ENCODE data around the gene CCDC6. TPM values are rescaled to one million over a fixed set of nuclear protein-coding genes. Genes with fewer than 3 reads are reported as not detected.

CCDC6 gene
- total RNA-seq, 1 experiment from 2014 or later, result 15.2 TPM

GRCh38 chr10:59908808-59909143 lies 2.4 kb upstream of the CCDC6 start:
- DNase-seq (ENCODE audit: low read depth, low spot score), result no peak
- in situ Hi-C loops (cut with HindIII; ENCODE audit: low pct_unique_long_range_greater_than_20kb, low sequenced_read_pairs), result no loop called here

GRCh38 chr10:59907918-59908807 lies 1.8 kb upstream of the CCDC6 start:
- DNase-seq (ENCODE audit: low read depth, low spot score), result peak; percentile 74
- in situ Hi-C loops (cut with HindIII; ENCODE audit: low pct_unique_long_range_greater_than_20kb, low sequenced_read_pairs), result no loop called here

GRCh38 chr10:59907537-59907917 lies 1.2 kb upstream of the CCDC6 start:
- no peak for DNase-seq (ENCODE audit: low read depth, low spot score)
- in situ Hi-C loops (cut with HindIII; ENCODE audit: low pct_unique_long_range_greater_than_20kb, low sequenced_read_pairs), result no loop called here

- in situ Hi-C loops (cut with HindIII; ENCODE audit: low pct_unique_long_range_greater_than_20kb, low sequenced_read_pairs), result no loop called here
- no peak for DNase-seq (ENCODE audit: low read depth, low spot score)
Measured at GRCh38 chr10:59905731-59906416, 482 bp downstream of the CCDC6 start.

GRCh38 chr10:59905066-59905730 lies 1.2 kb downstream of the CCDC6 start:
- in situ Hi-C loops (cut with HindIII; ENCODE audit: low pct_unique_long_range_greater_than_20kb, low sequenced_read_pairs), result no loop called here

GRCh38 chr10:59904426-59905065 lies 1.8 kb downstream of the CCDC6 start:
- in situ Hi-C loops (cut with HindIII; ENCODE audit: low pct_unique_long_range_greater_than_20kb, low sequenced_read_pairs), result no loop called here
- no peak for DNase-seq (ENCODE audit: low read depth, low spot score)

More at GRCh38 chr10:59905066-59905730, 1.2 kb downstream of the CCDC6 start:
- DNase-seq (ENCODE audit: low read depth, low spot score), result peak; percentile 4

- DNase-seq (ENCODE audit: low read depth, low spot score), result no peak
- in situ Hi-C loops (cut with HindIII; ENCODE audit: low pct_unique_long_range_greater_than_20kb, low sequenced_read_pairs), result no loop called here
Measured at GRCh38 chr10:59903871-59904270, 2.5 kb downstream of the CCDC6 start.

- in situ Hi-C loops (cut with HindIII; ENCODE audit: low pct_unique_long_range_greater_than_20kb, low sequenced_read_pairs), result no loop called here
- DNase-seq (ENCODE audit: low read depth, low spot score), result no peak
Measured at GRCh38 chr10:59902016-59902415, 4.3 kb downstream of the CCDC6 start.

GRCh38 chr10:59901470-59901869 lies 4.9 kb downstream of the CCDC6 start:
- no peak for DNase-seq (ENCODE audit: low read depth, low spot score)
- in situ Hi-C loops (cut with HindIII; ENCODE audit: low pct_unique_long_range_greater_than_20kb, low sequenced_read_pairs), result no loop called here

GRCh38 chr10:59900048-59900727 lies 6.2 kb downstream of the CCDC6 start:
- in situ Hi-C loops (cut with HindIII; ENCODE audit: low pct_unique_long_range_greater_than_20kb, low sequenced_read_pairs), result no loop called here

GRCh38 chr10:59898125-59898835 lies 8.1 kb downstream of the CCDC6 start:
- no peak for DNase-seq (ENCODE audit: low read depth, low spot score)
- in situ Hi-C loops (cut with HindIII; ENCODE audit: low pct_unique_long_range_greater_than_20kb, low sequenced_read_pairs), result no loop called here

More at GRCh38 chr10:59900048-59900727, 6.2 kb downstream of the CCDC6 start:
- no peak for DNase-seq (ENCODE audit: low read depth, low spot score)

GRCh38 chr10:59896191-59896590 lies 10.2 kb downstream of the CCDC6 start:
- DNase-seq (ENCODE audit: low read depth, low spot score), result no peak
- in situ Hi-C loops (cut with HindIII; ENCODE audit: low pct_unique_long_range_greater_than_20kb, low sequenced_read_pairs), result no loop called here

GRCh38 chr10:59895629-59896116 lies 10.7 kb downstream of the CCDC6 start:
- in situ Hi-C loops (cut with HindIII; ENCODE audit: low pct_unique_long_range_greater_than_20kb, low sequenced_read_pairs), result no loop called here
- peak; percentile 26 for DNase-seq (ENCODE audit: low read depth, low spot score)

GRCh38 chr10:59894114-59894513 lies 12.2 kb downstream of the CCDC6 start:
- DNase-seq (ENCODE audit: low read depth, low spot score), result no peak
- in situ Hi-C loops (cut with HindIII; ENCODE audit: low pct_unique_long_range_greater_than_20kb, low sequenced_read_pairs), result no loop called here

GRCh38 chr10:59892697-59893096 lies 13.7 kb downstream of the CCDC6 start:
- DNase-seq (ENCODE audit: low read depth, low spot score), result no peak
- in situ Hi-C loops (cut with HindIII; ENCODE audit: low pct_unique_long_range_greater_than_20kb, low sequenced_read_pairs), result no loop called here

- in situ Hi-C loops (cut with HindIII; ENCODE audit: low pct_unique_long_range_greater_than_20kb, low sequenced_read_pairs), result no loop called here
Measured at GRCh38 chr10:59891936-59892335, 14.4 kb downstream of the CCDC6 start.

GRCh38 chr10:59891349-59891748 lies 15.0 kb downstream of the CCDC6 start:
- in situ Hi-C loops (cut with HindIII; ENCODE audit: low pct_unique_long_range_greater_than_20kb, low sequenced_read_pairs), result no loop called here
- DNase-seq (ENCODE audit: low read depth, low spot score), result no peak

More at GRCh38 chr10:59891936-59892335, 14.4 kb downstream of the CCDC6 start:
- no peak for DNase-seq (ENCODE audit: low read depth, low spot score)

All from SK-MEL-5 (cell line).